ENCODE data around the gene KRT6B.

GRCh38 chr12:52455821-52456220, 3.9 kb upstream of the KRT6B start:
- TF ChIP-seq POLR2A (IDR thresholded peaks at IDR 0.05; ENCODE audit: extremely low read depth, insufficient read length) (no peak), CTCF (IDR thresholded peaks at IDR 0.05; ENCODE audit: low read depth, low read length) (no peak)
